Naive thymus-derived CD4-positive, alpha-beta T cell (primary cell): ENCODE results near the gene FNDC3B. TPM values are rescaled to one million over a fixed set of nuclear protein-coding genes. Genes with fewer than 3 reads are reported as not detected.
A peak's percentile ranks its signal among the peaks of the same experiment; 100 is the strongest.

ENCODE experiments used
- ATAC-seq: fragments of 150-1000 bp; cut with Tn5 transposase; 2 replicates; pipeline ENCODE4 v1.10.0; 2021; ENCODE audit warnings: mild to moderate bottlenecking, moderate library complexity
- CTCF ChIA-PET: fragments of 350-600 bp; sonication (Branson Sonifier 250); formaldehyde crosslinking; loops from one replicate; lab custom pipeline; 2021; ENCODE audit warnings: antibody characterized with exemption; lab: Charles Lee
- POLR2A ChIA-PET: fragments of 350-600 bp; sonication (Branson Sonifier 250); formaldehyde crosslinking; loops from one replicate; lab custom pipeline; 2021; ENCODE audit warnings: antibody characterized with exemption, inconsistent platforms; lab: Charles Lee
- DNase-seq, 9 donors: peaks; one replicate each; pipeline versions ENCODE4 v3.0.0 to v3.0.0-alpha.2; 2020 to 2022; ENCODE audit warnings: mixed read lengths in 1 of 9
- H3K27ac ChIP-seq: one replicate; pipeline ENCODE4 v1.7.0; 2013; ENCODE audit warnings: mild to moderate bottlenecking, low read depth, low read length, moderate library complexity
- H3K27me3 ChIP-seq, 2 donors: one replicate each; pipeline ENCODE4 v1.7.0; 2013; ENCODE audit warnings: low read length in 2 of 2, mild to moderate bottlenecking in 2 of 2, moderate library complexity in 2 of 2; ENCODE audit not compliant: control insufficient read depth in 2 of 2, insufficient read depth in 2 of 2
- H3K36me3 ChIP-seq, 3 experiments: 1 replicate in 2 of 3; 2 replicates in 1 of 3; pipeline ENCODE4 v1.7.0; 2013; ENCODE audit warnings: low read length in 3 of 3, mild to moderate bottlenecking in 3 of 3, moderate library complexity in 1 of 3; ENCODE audit not compliant: insufficient read depth in 3 of 3, control insufficient read depth in 2 of 3
- H3K4me1 ChIP-seq, 2 donors: one replicate each; pipeline ENCODE4 v1.7.0; 2013; ENCODE audit warnings: low read length in 2 of 2, mild to moderate bottlenecking in 2 of 2, moderate library complexity in 1 of 2; ENCODE audit not compliant: control insufficient read depth in 2 of 2, insufficient read depth in 2 of 2
- H3K4me3 ChIP-seq: 2 replicates; pipeline ENCODE4 v1.7.0; 2013; ENCODE audit warnings: mild to moderate bottlenecking, low read length
- H3K9me3 ChIP-seq, 3 experiments: 1 replicate in 2 of 3; 2 replicates in 1 of 3; pipeline ENCODE4 v1.7.0; 2013; ENCODE audit warnings: low read length in 3 of 3; ENCODE audit not compliant: control insufficient read depth in 2 of 3
- H3K27ac Mint-ChIP-seq, 9 donors: one replicate each; pipeline ENCODE4 v1.8.0; 2020 to 2022; ENCODE audit warnings: mixed read lengths in 9 of 9, mild to moderate bottlenecking in 8 of 9, moderate library complexity in 5 of 9, inconsistent platforms in 2 of 9
- H3K27me3 Mint-ChIP-seq, 5 donors: one replicate each; pipeline ENCODE4 v1.8.0; 2021 to 2022; ENCODE audit warnings: mixed read lengths in 5 of 5, mild to moderate bottlenecking in 1 of 5
- H3K36me3 Mint-ChIP-seq, 5 donors: one replicate each; pipeline ENCODE4 v1.8.0; 2020 to 2022; ENCODE audit warnings: mixed read lengths in 5 of 5, mild to moderate bottlenecking in 3 of 5, inconsistent platforms in 1 of 5
- H3K4me1 Mint-ChIP-seq, 7 donors: one replicate each; pipeline ENCODE4 v1.8.0; 2020 to 2022; ENCODE audit warnings: mixed read lengths in 7 of 7, mild to moderate bottlenecking in 3 of 7, inconsistent platforms in 1 of 7
- H3K4me3 Mint-ChIP-seq, 10 donors: one replicate each; pipeline ENCODE4 v1.8.0; 2020 to 2022; ENCODE audit warnings: mild to moderate bottlenecking in 10 of 10, mixed read lengths in 10 of 10, moderate library complexity in 6 of 10, inconsistent platforms in 2 of 10
- H3K9me3 Mint-ChIP-seq, 11 donors: one replicate each; pipeline ENCODE4 v1.8.0; 2020 to 2022; ENCODE audit warnings: mixed read lengths in 11 of 11, mild to moderate bottlenecking in 4 of 11, inconsistent platforms in 1 of 11, moderate library complexity in 1 of 11
- intact Hi-C, 2 donors: fragments of 100-400 bp; cut with micrococcal nuclease; formaldehyde crosslinking; loops; one replicate each; pipeline ENCODE4 v1.15.1; 2023
- polyA plus RNA-seq, 2 donors: library from polyadenylated mRNA; unstranded; fragments of 300-500 nt; fragmentation: Illumina TruSeq; gene quantifications; one replicate each; pipeline ENCODE4 v1.2.3, GENCODE V29; 2021
- total RNA-seq, 6 experiments: library from RNA in 5 of 6; stranded (reverse) in 5 of 6; gene quantifications; 1 replicate in 5 of 6; 2 replicates in 1 of 6; pipeline ENCODE4 v1.2.3 and lab custom pipeline; 2021 to 2026

FNDC3B gene
- total and polyA plus RNA-seq, 7 experiments from 2014 or later, result 8.6 to 78.6 (median 25.6) TPM

DNA sequence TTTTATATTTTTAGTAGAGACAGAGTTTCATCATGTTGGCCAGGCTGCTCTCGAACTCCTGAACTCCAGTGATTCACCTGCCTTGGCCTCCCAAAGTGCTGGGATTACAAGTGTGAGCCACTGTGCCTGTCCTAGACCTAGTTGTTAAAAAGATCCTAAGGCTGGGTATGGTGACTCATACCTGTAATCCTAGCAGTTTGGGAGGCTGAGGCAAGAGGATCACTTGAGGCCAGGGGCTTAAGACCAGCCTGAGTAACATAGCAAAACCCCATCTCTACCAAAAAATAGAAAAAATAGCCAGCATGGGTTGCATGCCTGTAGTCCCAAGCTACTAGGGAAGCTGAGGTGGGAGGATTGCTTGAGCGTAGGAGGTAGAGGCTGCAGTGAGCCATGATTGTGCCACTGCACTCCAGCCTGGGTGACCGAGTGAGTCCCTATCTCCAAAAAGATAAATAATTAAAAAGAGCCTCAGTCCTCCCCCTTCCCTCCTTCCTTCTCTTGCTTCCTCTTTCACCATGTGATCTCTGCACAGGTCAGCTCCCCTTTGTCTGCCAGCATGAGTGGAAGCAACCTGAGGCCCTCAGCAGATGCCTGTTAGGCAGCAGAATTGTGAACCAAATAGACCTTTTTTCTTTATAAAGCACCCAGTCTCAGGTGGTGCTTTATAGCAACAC, 9.8 kb upstream of the FNDC3B start:
- no peaks in the 10 kb centered on the region for H3K9me3 ChIP-seq
- ATAC-seq, result no peak
- no peaks in the 10 kb centered on the region for H3K27me3 ChIP-seq
- intact Hi-C loops, result loop anchor here in 1 of 2 donors (10.0 kb wide), 2 partner anchors 445 to 1805 kb away; partner anchors contain the start of gene PRKCI
- Mint-ChIP-seq H3K36me3 (no peaks in the 10 kb centered on the region), H3K27me3 (peaks cover 0 to 11% (median 0%) of the 10 kb centered on the region in 5 donors), H3K4me1 (peaks cover 0 to 7% (median 1%) of the 10 kb centered on the region in 7 donors), H3K27ac (no peak overlapping the region), H3K4me3 (no peak overlapping the region), H3K9me3 (no peaks in the 10 kb centered on the region)
- ChIA-PET POLR2A (no interaction called here), CTCF (no interaction called here)
- H3K4me1 ChIP-seq, result no peaks in the 10 kb centered on the region
- H3K4me3 ChIP-seq, result no peak overlapping the region
- no peaks in the 10 kb centered on the region for H3K36me3 ChIP-seq
- DNase-seq, result no peak
- H3K27ac ChIP-seq, result no peak overlapping the region

DNA sequence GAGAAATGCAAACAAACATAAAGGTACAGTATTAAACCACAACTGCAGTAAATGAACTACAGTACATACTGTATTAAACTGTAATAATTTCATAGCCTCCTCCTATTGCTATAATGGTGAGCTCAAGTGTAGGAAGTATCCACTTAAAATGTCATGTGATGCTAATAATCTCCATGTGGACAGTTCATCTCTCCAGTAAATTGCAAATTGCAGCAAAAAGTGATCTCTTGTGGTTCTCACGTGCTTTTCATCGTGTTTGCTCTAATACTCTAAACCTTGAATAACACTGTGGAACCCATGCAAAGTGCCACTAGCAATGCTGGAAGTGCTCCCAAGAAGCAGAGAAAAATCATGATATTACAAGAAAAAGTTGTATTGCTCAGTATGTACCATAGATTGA, 9.2 kb upstream of the FNDC3B start:
- ATAC-seq, result no peak
- Histone ChIP-seq H3K4me3 (no peak overlapping the region), H3K27ac (no peak overlapping the region), H3K4me1 (no peaks in the 10 kb centered on the region), H3K9me3 (no peaks in the 10 kb centered on the region), H3K27me3 (no peaks in the 10 kb centered on the region), H3K36me3 (no peaks in the 10 kb centered on the region)
- Mint-ChIP-seq H3K27me3 (peaks cover 0 to 11% (median 0%) of the 10 kb centered on the region in 5 donors), H3K4me3 (no peak overlapping the region), H3K4me1 (peaks cover 5 to 13% (median 6%) of the 10 kb centered on the region in 7 donors), H3K27ac (no peak overlapping the region), H3K9me3 (peaks cover 0 to 3% (median 0%) of the 10 kb centered on the region in 11 donors), H3K36me3 (peaks cover 0 to 4% (median 0%) of the 10 kb centered on the region in 5 donors)
- POLR2A ChIA-PET, result no interaction called here
- intact Hi-C loops, result loop anchor here in 1 of 2 donors (10.0 kb wide), 2 partner anchors 445 to 1805 kb away; partner anchors contain the start of gene PRKCI
- CTCF ChIA-PET, result no interaction called here
- no peak for DNase-seq

DNA sequence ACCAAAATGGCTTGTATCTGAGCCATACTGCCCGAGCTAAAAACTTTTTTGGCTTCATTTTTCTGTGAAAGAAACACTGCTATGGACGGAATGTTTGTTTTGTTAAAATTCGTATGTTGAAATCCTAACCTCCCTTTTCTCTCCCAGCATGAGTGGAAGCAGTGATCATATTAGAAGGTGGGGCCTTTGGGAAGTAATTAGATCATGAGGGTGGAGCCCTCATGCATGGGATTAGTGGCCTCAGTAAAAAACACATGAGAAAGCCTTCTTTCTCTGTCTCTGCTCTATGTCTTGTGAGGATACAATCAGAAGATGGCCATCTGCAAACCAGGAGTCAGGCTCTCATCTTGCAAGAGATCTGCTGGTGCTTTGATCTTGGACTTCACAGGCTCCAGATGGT, 7.4 kb upstream of the FNDC3B start:
- H3K4me3 Mint-ChIP-seq, result no peak overlapping the region
- no peaks in the 10 kb centered on the region for H3K4me1 ChIP-seq
- no peak for DNase-seq
- H3K36me3 ChIP-seq, result no peaks in the 10 kb centered on the region
- POLR2A ChIA-PET, result no interaction called here
- no peaks in the 10 kb centered on the region for H3K27me3 ChIP-seq
- intact Hi-C loops, result loop anchor here in 1 of 2 donors (10.0 kb wide), 2 partner anchors 443 to 1807 kb away; partner anchors contain the start of gene PRKCI
- peaks cover 6 to 17% (median 11%) of the 10 kb centered on the region in 7 donors for H3K4me1 Mint-ChIP-seq
- H3K27me3 Mint-ChIP-seq, result peaks cover 0 to 11% (median 0%) of the 10 kb centered on the region in 5 donors
- no peak overlapping the region for H3K27ac ChIP-seq
- CTCF ChIA-PET, result no interaction called here
- no peak for ATAC-seq
- H3K9me3 ChIP-seq, result no peaks in the 10 kb centered on the region
- H3K36me3 Mint-ChIP-seq, result peaks cover 0 to 5% (median 0%) of the 10 kb centered on the region in 5 donors
- no peak overlapping the region for H3K27ac Mint-ChIP-seq
- peaks cover 0 to 3% (median 0%) of the 10 kb centered on the region in 11 donors for H3K9me3 Mint-ChIP-seq
- no peak overlapping the region for H3K4me3 ChIP-seq

DNA sequence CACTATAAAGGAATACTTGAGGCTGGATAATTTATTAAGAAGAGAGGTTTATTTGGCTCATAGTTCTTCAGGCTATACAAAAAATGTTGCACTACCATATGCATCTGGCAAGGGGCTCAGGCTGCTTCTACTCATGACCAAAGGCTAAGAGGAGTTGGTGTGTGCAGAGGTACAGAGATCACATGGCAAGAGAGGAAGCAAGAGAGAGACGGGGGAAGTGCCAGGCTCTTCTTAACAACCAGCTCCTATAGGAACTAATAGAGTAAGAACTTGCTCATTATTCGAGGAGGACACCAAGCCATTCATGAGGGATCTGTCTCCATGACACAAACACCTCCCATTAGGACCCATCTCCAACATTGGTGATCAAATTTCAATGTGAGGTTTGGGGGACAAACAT, 6.0 kb upstream of the FNDC3B start:
- ChIA-PET CTCF (no interaction called here), POLR2A (no interaction called here)
- H3K36me3 ChIP-seq, result no peaks in the 10 kb centered on the region
- intact Hi-C loops, result loop anchor here in 1 of 2 donors (10.0 kb wide), 2 partner anchors 441 to 1809 kb away; partner anchors contain the start of gene PRKCI
- no peak overlapping the region for H3K27ac ChIP-seq
- Mint-ChIP-seq H3K36me3 (peaks cover 0 to 5% (median 0%) of the 10 kb centered on the region in 5 donors), H3K4me1 (peaks cover 13 to 27% (median 15%) of the 10 kb centered on the region in 7 donors), H3K9me3 (peaks cover 0 to 3% (median 0%) of the 10 kb centered on the region in 11 donors), H3K27me3 (peaks cover 0 to 11% (median 0%) of the 10 kb centered on the region in 5 donors), H3K27ac (no peak overlapping the region), H3K4me3 (no peak overlapping the region)
- H3K4me3 ChIP-seq, result no peak overlapping the region
- no peaks in the 10 kb centered on the region for H3K27me3 ChIP-seq
- no peak for DNase-seq
- no peak for ATAC-seq
- H3K9me3 ChIP-seq, result no peaks in the 10 kb centered on the region
- H3K4me1 ChIP-seq, result peaks cover 0 to 2% of the 10 kb centered on the region in 2 donors

DNA sequence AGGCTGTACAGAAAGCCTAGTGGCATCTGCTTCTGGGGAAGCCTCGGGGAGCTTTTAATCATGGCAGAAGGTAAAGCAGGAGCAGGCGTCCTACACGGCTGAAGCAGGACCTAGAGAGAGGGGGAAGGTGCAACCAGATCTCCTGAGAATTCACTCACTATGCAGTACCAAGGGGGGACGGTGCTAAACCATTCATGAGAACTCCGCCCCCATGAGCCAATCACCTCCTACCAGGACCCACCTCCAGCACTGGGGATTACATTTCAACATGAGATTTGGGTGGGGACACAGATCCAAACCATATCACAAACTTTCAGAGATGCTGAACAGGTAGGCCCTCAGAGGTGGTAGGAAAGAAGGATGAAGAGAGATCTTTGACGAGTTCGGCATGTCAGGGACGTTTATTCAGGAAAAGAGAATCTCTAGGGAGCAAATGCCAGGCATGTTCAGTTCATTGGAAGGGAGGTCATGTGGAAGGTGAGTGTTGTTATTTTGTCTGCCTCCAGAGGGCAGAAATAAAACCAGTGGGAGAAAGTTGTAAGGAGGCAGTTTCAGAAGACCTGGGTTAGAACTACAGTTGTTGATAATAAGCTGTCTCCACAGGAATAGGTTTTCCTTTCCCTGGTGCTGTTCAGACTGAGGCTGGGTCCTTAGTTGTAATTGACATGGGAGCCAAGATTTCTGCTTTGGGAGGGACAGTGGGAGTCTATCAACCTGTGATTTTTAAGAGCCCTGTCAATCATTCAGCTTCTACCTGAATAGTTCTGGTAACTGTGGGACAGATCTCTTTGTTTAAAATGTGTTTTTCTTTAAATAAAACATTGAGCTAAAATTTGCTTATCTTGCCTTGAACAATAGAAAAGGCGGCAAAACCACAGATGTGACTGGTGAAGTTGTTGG, 4.3 kb upstream of the FNDC3B start:
- intact Hi-C loops, result loop anchor here (1.0 to 10.0 kb wide), 17 partner anchors 52 to 1810 kb away; partner anchors contain the start of genes SKIL (in 2 of the 2), EIF5A2 (in 1 of the 2), PRKCI (in 1 of the 2) and TNFSF10 (in 1 of the 2)
- H3K4me3 Mint-ChIP-seq, result peak overlapping the region in 1 of 10 donors; percentile 3
- H3K9me3 Mint-ChIP-seq, result peaks cover 0 to 3% (median 0%) of the 10 kb centered on the region in 11 donors
- H3K27me3 Mint-ChIP-seq, result peaks cover 0 to 13% (median 0%) of the 10 kb centered on the region in 5 donors
- H3K27ac ChIP-seq, result no peak overlapping the region
- H3K9me3 ChIP-seq, result no peaks in the 10 kb centered on the region
- CTCF ChIA-PET, result interaction anchor here (0.6 to 4.0 kb wide), 20 partner anchors 8 to 1004 kb away, joined by 3 to 20 read pairs (median 3); no protein-coding TSS in a partner anchor
- POLR2A ChIA-PET, result interaction anchor here (0.6 to 1.4 kb wide), 2 partner anchors 11 to 73 kb away, joined by 6 read pairs; no protein-coding TSS in a partner anchor
- DNase-seq, result peak in 6 of 9 donors; percentile 17 to 53 (median 42)
- H3K27ac Mint-ChIP-seq, result peak overlapping the region in 1 of 9 donors; percentile 2
- H3K4me3 ChIP-seq, result no peak overlapping the region
- H3K27me3 ChIP-seq, result no peaks in the 10 kb centered on the region
- peaks cover 0 to 6% (median 0%) of the 10 kb centered on the region in 3 experiments for H3K36me3 ChIP-seq
- peaks cover 15 to 38% (median 22%) of the 10 kb centered on the region in 7 donors for H3K4me1 Mint-ChIP-seq
- no peak for ATAC-seq
- H3K36me3 Mint-ChIP-seq, result peaks cover 0 to 6% (median 0%) of the 10 kb centered on the region in 5 donors
- H3K4me1 ChIP-seq, result peaks cover 3 to 11% of the 10 kb centered on the region in 2 donors
